Measurements from ENCODE around the gene SSMEM1. TPM values are rescaled to one million over a fixed set of nuclear protein-coding genes. Genes with fewer than 3 reads are reported as not detected.

Gene SSMEM1
- total RNA-seq, 8 experiments from 2014 or later = not detected

DNA sequence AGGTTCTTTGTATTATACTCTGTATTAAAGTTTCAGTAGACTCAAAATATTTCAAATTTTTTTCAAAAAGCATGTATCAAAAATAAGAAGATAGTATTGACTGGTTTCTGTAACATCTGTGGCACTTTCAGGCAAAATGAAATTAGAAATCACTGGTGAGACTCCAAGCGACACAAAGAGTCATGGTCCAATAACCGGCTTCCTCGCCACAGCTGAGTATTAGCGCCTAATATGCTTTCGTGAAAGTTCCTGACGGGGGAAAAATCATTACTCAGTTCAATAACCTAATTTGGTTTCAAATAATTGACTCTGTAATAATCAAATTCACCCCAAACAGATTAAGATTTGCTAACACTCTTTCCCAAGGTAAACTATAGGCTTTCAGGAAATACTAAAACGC lies 15.9 kb upstream of the SSMEM1 start:
- no peaks in the 10 kb centered on the region for H3K4me1 ChIP-seq (replicated peaks in 1 of 2)
- 40 to 100% (median 95%) methylated on average over 1 to 7 of the region's 7 CpGs for WGBS, 10 experiments
- no peak for ATAC-seq (replicated peaks in 6 of 8)
- no peak overlapping the region for H3K27ac ChIP-seq
- in situ Hi-C loops (cut with MboI; ENCODE audit: low pct_unique_long_range_greater_than_20kb in 2 of 9, low sequenced_read_pairs in 9 of 9, unreplicated experiment in 9 of 9) = no loop called here
- no peak overlapping the region for H3K4me3 ChIP-seq

DNA sequence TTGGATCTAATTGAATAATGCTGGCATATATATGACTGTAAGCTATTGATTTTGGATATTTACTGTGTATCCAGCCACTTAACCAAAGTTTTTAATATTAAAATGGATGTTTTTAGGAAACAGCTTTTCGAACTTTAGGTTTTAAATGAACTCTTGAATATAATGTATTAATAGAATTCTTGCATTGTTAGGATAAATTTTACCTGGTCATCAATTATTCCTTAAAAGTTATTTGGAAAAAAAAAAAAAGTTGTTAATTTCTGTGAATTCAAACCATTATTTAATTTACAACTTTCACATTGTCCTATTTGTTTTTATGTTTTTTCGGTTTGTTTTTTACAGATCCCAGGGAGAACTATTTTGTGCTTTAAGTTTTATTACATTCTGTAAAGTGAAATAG lies 12.3 kb upstream of the SSMEM1 start:
- H3K4me3 ChIP-seq = no peak overlapping the region
- no peak overlapping the region for H3K27ac ChIP-seq
- in situ Hi-C loops (cut with MboI; ENCODE audit: low pct_unique_long_range_greater_than_20kb in 2 of 9, low sequenced_read_pairs in 9 of 9, unreplicated experiment in 9 of 9) = no loop called here
- H3K4me1 ChIP-seq (replicated peaks in 1 of 2) = no peaks in the 10 kb centered on the region
- 93 to 100% (median 100%) methylated on average over 1 to 2 of the region's 2 CpGs for WGBS, 10 experiments
- ATAC-seq (replicated peaks in 6 of 8) = no peak

DNA sequence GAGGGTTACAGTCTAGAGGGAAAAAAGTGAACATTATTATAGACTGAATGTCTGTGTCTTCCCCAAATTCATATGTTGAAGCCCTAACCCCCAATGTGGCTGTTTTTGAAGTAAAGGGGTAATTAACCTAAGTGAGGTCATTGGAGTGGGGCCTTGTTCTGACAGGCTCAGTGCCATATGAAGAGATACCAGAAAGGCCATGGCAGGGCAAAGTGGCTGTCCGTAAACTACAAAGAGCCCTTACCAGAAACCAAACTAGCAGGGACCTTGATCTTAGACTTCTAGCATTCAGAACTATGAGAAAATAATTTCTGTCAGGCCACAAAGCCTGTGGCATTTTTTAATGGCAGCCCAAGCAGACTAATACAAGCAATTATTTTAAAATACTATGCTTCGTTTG lies 11.2 kb upstream of the SSMEM1 start:
- H3K4me1 ChIP-seq (replicated peaks in 1 of 2) = no peaks in the 10 kb centered on the region
- in situ Hi-C loops (cut with MboI; ENCODE audit: low pct_unique_long_range_greater_than_20kb in 2 of 9, low sequenced_read_pairs in 9 of 9, unreplicated experiment in 9 of 9) = no loop called here
- ATAC-seq (replicated peaks in 6 of 8) = no peak
- no peak overlapping the region for H3K27ac ChIP-seq
- WGBS, 10 experiments = 0 to 100% (median 90%) methylated on average over 1 to 2 of the region's 2 CpGs; no CpG with 5 or more reads in 3 of the 10 experiments
- no peak overlapping the region for H3K4me3 ChIP-seq

DNA sequence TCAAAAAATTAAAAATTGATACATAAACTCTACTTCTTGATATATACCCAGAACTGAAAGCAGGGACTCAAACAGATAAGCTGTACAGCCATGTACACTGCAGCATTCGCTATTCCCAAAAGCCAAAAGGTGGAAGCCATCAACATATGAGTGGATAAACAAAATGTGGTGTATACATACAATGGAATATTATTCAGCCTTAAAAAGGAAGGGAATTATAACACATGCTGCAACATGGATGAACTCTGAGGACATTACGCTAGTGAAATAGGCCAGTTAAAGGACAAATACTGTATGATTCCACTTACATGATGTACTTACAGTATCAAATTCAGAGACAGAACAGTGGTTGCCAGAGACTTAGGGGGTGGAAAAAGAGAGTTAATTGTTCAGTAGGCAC lies 10.6 kb upstream of the SSMEM1 start:
- peak in 1 of 8 experiments; percentile 12 for ATAC-seq (replicated peaks in 6 of 8)
- Histone ChIP-seq H3K4me3 (no peak overlapping the region), H3K27ac (no peak overlapping the region), H3K4me1 (replicated peaks in 1 of 2) (no peaks in the 10 kb centered on the region)
- in situ Hi-C loops (cut with MboI; ENCODE audit: low pct_unique_long_range_greater_than_20kb in 2 of 9, low sequenced_read_pairs in 9 of 9, unreplicated experiment in 9 of 9) = no loop called here
- 0 to 100% (median 58%) methylated on average over 1 to 2 of the region's 2 CpGs; no CpG with 5 or more reads in 2 of the 10 experiments for WGBS, 10 experiments

DNA sequence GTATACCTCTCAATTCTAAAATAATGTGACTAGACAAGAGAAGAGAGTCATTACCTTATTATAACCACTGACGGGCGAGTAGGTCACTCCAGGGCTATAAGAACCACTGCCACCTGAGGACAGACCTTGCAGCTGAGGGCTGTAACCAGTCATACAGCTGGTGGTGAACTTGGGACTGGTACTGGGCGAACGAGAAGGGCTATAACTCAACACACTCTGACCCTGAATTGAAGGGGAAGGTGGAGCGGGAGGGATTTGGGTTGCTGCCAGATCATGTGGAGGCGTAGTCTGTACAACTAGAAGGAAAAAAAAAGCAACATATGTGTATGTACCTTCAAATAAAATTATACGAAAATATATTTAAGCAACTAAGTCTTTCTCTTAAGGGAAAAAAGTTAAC lies 5.9 kb upstream of the SSMEM1 start:
- in situ Hi-C loops (cut with MboI; ENCODE audit: low pct_unique_long_range_greater_than_20kb in 2 of 9, low sequenced_read_pairs in 9 of 9, unreplicated experiment in 9 of 9) = loop anchor here in 3 of 9 experiments (25.0 kb wide), 3 partner anchors 236 to 511 kb away; partner anchors contain the start of genes CEP41 (in 1 of the 3) and MEST (in 1 of the 3)
- H3K4me3 ChIP-seq = no peak overlapping the region
- ATAC-seq (replicated peaks in 6 of 8) = no peak
- peaks cover 17% of the 10 kb centered on the region in 2 donors for H3K4me1 ChIP-seq (replicated peaks in 1 of 2)
- H3K27ac ChIP-seq = no peak overlapping the region
- 73 to 100% (median 100%) methylated on average over 2 to 6 of the region's 7 CpGs for WGBS, 10 experiments

DNA sequence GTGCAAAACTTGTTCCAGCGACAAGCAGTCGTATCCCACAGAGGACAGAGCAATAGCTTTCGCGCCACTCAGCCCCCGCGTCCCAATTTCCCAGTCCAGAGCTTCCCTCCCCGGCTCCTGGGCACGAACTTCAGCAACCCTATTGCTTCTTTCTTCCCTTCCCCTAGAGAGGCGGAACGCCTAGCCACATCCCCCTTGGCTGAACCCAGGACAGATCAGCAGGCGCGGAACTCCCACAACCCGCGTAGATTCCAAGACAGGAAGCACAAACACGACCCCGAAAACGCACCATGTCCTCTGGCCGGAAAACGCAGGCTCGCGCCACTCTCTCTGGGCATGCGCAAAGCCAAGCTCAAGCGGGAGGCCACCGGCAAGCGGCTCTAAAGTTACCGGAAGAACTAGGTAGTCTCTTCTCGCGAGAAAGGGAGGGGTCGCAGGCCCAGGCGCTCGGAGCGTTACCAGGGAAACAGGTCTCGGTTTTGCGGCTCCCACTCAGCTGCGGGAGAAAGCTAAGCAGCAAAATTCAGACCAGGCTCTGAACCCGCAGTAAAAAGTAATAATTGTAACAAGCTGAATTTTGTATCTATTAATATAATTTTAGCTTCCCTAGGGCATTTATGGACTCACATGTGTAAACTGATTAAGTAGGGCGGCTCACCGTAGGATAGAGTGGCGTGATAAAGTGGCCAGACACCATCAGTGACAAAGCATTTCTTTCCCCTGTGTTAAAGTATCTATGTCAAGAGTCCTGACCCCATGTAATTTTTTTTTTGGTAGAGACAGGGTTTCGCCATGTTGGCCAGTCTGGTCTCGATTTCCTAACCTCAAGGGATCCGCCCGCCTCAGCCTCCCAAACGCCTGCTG lies 2.3 kb upstream of the SSMEM1 start, which contains the start of gene TMEM209:
Gene TMEM209 (minus strand): TSS at position 323 of the 864 bp plus-strand sequence. CDS start 31 bp downstream, at position 292.
- ATAC-seq (replicated peaks in 6 of 8) = peak; percentile 89 to 98 (median 96)
- in situ Hi-C loops (cut with MboI; ENCODE audit: low pct_unique_long_range_greater_than_20kb in 2 of 9, low sequenced_read_pairs in 9 of 9, unreplicated experiment in 9 of 9) = loop anchor here in 3 of 9 experiments (25.0 kb wide), 3 partner anchors 232 to 507 kb away; partner anchors contain the start of genes CEP41 (in 1 of the 3) and MEST (in 1 of the 3)
- Histone ChIP-seq H3K27ac (peak within 1 kb of the TSS; percentile 74 to 94), H3K4me1 (replicated peaks in 1 of 2) (peaks cover 17% of the 10 kb centered on the region in 2 donors), H3K4me3 (peak within 1 kb of the TSS; percentile 54 to 86 (median 81))
- WGBS, 10 experiments = 0 to 25% (median 4%) methylated on average over 1 to 28 of the region's 44 CpGs

DNA sequence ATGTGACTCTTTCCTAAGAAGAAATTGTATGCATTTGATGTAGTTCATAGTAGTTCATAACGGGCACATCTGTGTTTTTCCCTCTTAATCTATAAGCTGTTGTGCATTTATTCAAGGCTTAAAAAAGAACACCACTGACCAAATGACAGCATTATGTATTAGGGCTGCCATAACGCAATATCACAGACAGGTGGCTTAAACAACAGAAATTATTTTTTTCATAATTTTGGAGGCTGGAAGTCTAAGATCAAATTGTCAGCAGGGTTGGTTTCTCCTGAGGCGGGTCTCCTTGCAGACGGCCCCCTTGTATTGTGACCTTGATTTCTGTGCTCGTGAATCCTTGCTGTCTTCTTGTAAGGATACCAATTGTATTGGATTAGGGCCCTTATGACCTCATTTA lies 627 bp upstream of the SSMEM1 start:
- ATAC-seq (replicated peaks in 6 of 8) = no peak
- no peak overlapping the region for H3K27ac ChIP-seq
- in situ Hi-C loops (cut with MboI; ENCODE audit: low pct_unique_long_range_greater_than_20kb in 2 of 9, low sequenced_read_pairs in 9 of 9, unreplicated experiment in 9 of 9) = loop anchor here in 3 of 9 experiments (25.0 kb wide), 3 partner anchors 230 to 505 kb away; partner anchors contain the start of genes CEP41 (in 1 of the 3) and MEST (in 1 of the 3)
- 17 to 100% (median 84%) methylated on average over 1 to 5 of the region's 5 CpGs for WGBS, 10 experiments
- H3K4me1 ChIP-seq (replicated peaks in 1 of 2) = peaks cover 17% of the 10 kb centered on the region in 2 donors
- H3K4me3 ChIP-seq = no peak overlapping the region

DNA sequence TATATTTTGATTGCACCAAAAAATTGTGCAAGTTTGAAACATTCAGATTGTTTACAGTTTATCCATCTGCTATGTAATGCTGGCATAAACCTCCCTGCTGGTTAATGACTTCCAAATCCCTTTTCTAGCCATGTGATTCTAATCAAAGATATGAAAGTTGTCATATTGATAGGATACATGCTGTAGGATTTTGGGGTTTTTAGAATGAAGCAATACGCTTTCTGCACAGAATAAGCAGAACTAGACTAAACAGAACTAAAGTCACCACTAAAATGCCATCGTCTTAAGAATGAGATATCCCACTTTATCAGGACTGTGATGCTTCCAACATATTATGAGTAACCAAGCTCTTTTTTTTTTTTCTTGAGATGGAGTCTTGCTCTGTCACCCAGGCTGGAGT lies 856 bp downstream of the SSMEM1 start:
- WGBS, 10 experiments = 20 to 100% (median 100%) methylated on average over 1 to 2 of the region's 2 CpGs; no CpG with 5 or more reads in 1 of the 10 experiments
- in situ Hi-C loops (cut with MboI; ENCODE audit: low pct_unique_long_range_greater_than_20kb in 2 of 9, low sequenced_read_pairs in 9 of 9, unreplicated experiment in 9 of 9) = loop anchor here in 3 of 9 experiments (25.0 kb wide), 3 partner anchors 229 to 504 kb away; partner anchors contain the start of genes CEP41 (in 1 of the 3) and MEST (in 1 of the 3)

DNA sequence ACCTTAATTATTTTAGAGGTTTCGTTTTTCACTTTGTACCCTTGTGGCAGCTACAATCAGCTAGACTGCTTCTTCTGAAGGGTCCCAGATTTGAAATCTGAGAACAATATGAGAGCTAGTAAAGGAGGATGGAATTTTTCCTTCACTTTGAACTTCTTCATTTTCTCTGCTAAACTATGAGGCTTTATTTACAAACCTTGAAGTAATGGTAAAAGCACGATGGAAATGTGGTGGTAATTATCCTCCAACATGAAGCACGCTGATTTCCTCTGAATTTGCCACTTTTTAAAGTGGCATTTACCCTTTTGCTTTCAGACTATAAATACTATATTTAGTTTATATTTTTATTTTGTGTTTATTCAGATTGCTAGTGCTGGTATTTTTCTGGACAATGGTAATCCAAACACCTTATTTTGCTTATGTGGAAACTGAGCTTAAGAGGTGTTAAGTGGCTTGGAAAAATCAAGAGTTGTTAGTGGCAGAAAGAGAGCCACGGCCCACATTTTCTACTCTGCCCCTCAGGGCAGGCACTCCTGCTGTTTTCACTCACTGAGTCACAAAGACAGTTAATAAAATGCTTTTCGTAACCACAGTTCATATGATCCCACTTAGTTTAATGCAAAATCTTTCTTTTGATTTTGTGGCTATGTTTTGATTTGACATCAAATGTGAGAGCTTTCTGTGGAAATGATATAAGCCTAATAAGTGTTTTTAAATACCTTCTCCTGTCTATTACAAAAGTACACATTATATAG lies 2.7 kb downstream of the SSMEM1 start:
- Histone ChIP-seq H3K27ac (no peak overlapping the region), H3K4me3 (no peak overlapping the region), H3K4me1 (replicated peaks in 1 of 2) (peaks cover 8 to 10% of the 10 kb centered on the region in 2 donors)
- WGBS, 10 experiments = 6 to 95% (median 45%) methylated on average over 2 to 5 of the region's 5 CpGs; no CpG with 5 or more reads in 1 of the 10 experiments
- ATAC-seq (replicated peaks in 6 of 8) = peak in 2 of 8 experiments; percentile 14 to 74
- in situ Hi-C loops (cut with MboI; ENCODE audit: low pct_unique_long_range_greater_than_20kb in 2 of 9, low sequenced_read_pairs in 9 of 9, unreplicated experiment in 9 of 9) = loop anchor here in 3 of 9 experiments (25.0 kb wide), 3 partner anchors 227 to 502 kb away; partner anchors contain the start of genes CEP41 (in 1 of the 3) and MEST (in 1 of the 3)

More for the DNA sequence above, 856 bp downstream of the SSMEM1 start:
- no peak overlapping the region for H3K4me3 ChIP-seq
- peaks cover 17% of the 10 kb centered on the region in 2 donors for H3K4me1 ChIP-seq (replicated peaks in 1 of 2)
- no peak for ATAC-seq (replicated peaks in 6 of 8)
- no peak overlapping the region for H3K27ac ChIP-seq

DNA sequence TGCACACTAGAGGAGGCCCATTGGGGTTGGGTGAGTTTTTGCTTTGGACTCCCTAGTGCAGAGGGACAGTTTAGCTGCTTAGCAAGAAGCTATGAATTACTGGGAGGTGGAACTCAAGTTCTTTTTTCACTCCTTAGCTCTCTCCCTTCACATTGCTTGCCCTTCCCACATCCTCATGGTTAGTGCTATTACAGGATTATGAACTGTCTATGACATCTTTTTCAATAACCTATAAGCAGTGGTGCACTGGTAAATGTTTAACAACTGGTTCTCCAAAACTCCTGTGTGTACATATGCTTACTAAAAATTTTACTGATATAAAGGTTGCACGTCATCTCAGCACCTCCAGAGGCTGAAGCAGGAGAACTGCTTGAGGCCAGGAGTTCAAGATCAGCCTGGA lies 6.2 kb downstream of the SSMEM1 start:
- WGBS, 10 experiments = 36 to 100% (median 91%) methylated on average over 1 of the region's 1 CpG; no CpG with 5 or more reads in 5 of the 10 experiments
- in situ Hi-C loops (cut with MboI; ENCODE audit: low pct_unique_long_range_greater_than_20kb in 2 of 9, low sequenced_read_pairs in 9 of 9, unreplicated experiment in 9 of 9) = loop anchor here in 3 of 9 experiments (25.0 kb wide), 3 partner anchors 223 to 498 kb away; partner anchors contain the start of genes CEP41 (in 1 of the 3) and MEST (in 1 of the 3)
- no peak for ATAC-seq (replicated peaks in 6 of 8)
- Histone ChIP-seq H3K4me1 (replicated peaks in 1 of 2) (no peaks in the 10 kb centered on the region), H3K27ac (no peak overlapping the region), H3K4me3 (no peak overlapping the region)

DNA sequence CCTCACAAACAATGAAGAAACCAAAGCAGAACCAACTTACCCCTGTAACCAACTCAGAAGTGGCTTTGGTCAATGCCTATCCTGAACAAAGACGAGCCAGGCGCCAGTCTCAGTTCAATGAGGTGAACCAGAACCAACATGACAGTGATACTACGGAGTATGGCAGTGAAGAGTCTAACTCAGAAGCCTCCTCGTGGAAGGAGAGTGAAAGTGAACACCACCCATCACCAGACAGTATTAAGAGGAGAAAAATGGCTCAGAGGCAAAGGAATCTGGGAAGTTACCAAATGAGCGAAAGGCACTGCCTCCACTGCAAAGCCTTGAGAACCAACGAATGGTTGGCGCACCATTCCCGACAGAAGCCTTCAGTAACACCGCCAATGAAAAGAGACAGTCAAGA lies 8.4 kb downstream of the SSMEM1 start:
- Histone ChIP-seq H3K27ac (no peak overlapping the region), H3K4me3 (no peak overlapping the region), H3K4me1 (replicated peaks in 1 of 2) (no peaks in the 10 kb centered on the region)
- peak in 1 of 8 experiments; percentile 26 for ATAC-seq (replicated peaks in 6 of 8)
- WGBS, 10 experiments = 73 to 93% (median 80%) methylated on average over 3 to 9 of the region's 9 CpGs; no CpG with 5 or more reads in 1 of the 10 experiments
- in situ Hi-C loops (cut with MboI; ENCODE audit: low pct_unique_long_range_greater_than_20kb in 2 of 9, low sequenced_read_pairs in 9 of 9, unreplicated experiment in 9 of 9) = loop anchor here in 3 of 9 experiments (25.0 kb wide), 3 partner anchors 221 to 496 kb away; partner anchors contain the start of genes CEP41 (in 1 of the 3) and MEST (in 1 of the 3)

DNA sequence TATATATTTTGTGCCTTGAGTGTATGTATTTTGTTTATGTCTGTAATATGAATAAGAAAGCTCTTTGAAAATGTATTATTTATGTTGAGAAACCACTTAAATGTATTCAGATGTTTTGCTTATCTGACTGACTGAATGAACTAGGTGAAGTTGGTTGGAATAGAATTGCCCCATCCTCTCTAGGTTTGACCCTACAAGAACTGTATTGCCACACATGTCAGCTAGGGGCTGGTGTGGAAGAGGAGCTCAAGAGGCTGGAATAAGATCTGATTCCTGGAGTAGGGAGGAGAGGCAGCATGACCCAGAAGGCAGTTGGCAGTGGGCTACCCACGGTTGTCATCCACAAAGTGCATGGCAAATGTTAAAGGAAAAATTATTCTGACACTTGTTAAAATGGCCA lies 9.1 kb downstream of the SSMEM1 start:
- in situ Hi-C loops (cut with MboI; ENCODE audit: low pct_unique_long_range_greater_than_20kb in 2 of 9, low sequenced_read_pairs in 9 of 9, unreplicated experiment in 9 of 9) = loop anchor here in 3 of 9 experiments (25.0 kb wide), 3 partner anchors 221 to 496 kb away; partner anchors contain the start of genes CEP41 (in 1 of the 3) and MEST (in 1 of the 3)
- Histone ChIP-seq H3K27ac (no peak overlapping the region), H3K4me1 (replicated peaks in 1 of 2) (no peaks in the 10 kb centered on the region), H3K4me3 (no peak overlapping the region)
- 50 to 100% (median 75%) methylated on average over 1 of the region's 1 CpG; no CpG with 5 or more reads in 5 of the 10 experiments for WGBS, 10 experiments
- ATAC-seq (replicated peaks in 6 of 8) = no peak

All from motor neuron (in vitro differentiated cells).